Peyer's patch (tissue), 4 donors: ENCODE data around the gene PDHX. TPM values are rescaled to one million over a fixed set of nuclear protein-coding genes. Genes with fewer than 3 reads are reported as not detected.
A peak's percentile ranks its signal among the peaks of the same experiment; 100 is the strongest.
"Not testable (repeated sequence)": the region's sequence is repeated elsewhere in the genome, so short reads cannot be mapped to it uniquely, and the experiment has no call there.

Experiments
- DNase-seq, 3 donors: peaks; one replicate each; pipeline ENCODE4 v3.0.0-alpha.2; 2017 to 2019
- H3K27ac ChIP-seq, 4 donors: fragments of 200-600 bp; sonication (generic); one replicate each; pipeline ENCODE4 v1.5.1; 2016 to 2019
- H3K27me3 ChIP-seq, 2 donors: fragments of 200-600 bp; sonication (generic); one replicate each; pipeline ENCODE4 v1.5.1; 2019
- H3K36me3 ChIP-seq, 3 donors: fragments of 200-600 bp; sonication (generic); one replicate each; pipeline ENCODE4 v1.5.1; 2016 to 2019
- H3K4me1 ChIP-seq, 4 donors: fragments of 200-600 bp; sonication (generic); one replicate each; pipeline ENCODE4 v1.5.1; 2016 to 2019
- H3K4me3 ChIP-seq, 4 donors: fragments of 200-600 bp; sonication (generic); 1 replicate in 3 of 4; 2 replicates in 1 of 4; pipeline ENCODE4 v1.5.1; 2016 to 2019; ENCODE audit warnings: mild to moderate bottlenecking in 1 of 4
- H3K9me3 ChIP-seq, 4 donors: fragments of 200-600 bp; sonication (generic); one replicate each; pipeline ENCODE4 v1.5.1; 2016 to 2019; ENCODE audit warnings: mild to moderate bottlenecking in 1 of 4
- CTCF ChIP-seq, 6 experiments: fragments of 450-650 bp in 4 of 6; fragments of 200-600 bp in 2 of 6; sonication (generic) in 1 of 6; IDR thresholded peaks; one replicate each; pipeline ENCODE4 v1.5.1; 2017 to 2019; ENCODE audit warnings: antibody characterized with exemption in 6 of 6, mild to moderate bottlenecking in 3 of 6, moderate library complexity in 1 of 6
- POLR2A ChIP-seq, 2 donors: fragments of 450-650 bp; IDR thresholded peaks; one replicate each; pipeline ENCODE4 v1.5.1; 2017; ENCODE audit warnings: antibody characterized with exemption in 2 of 2, mild to moderate bottlenecking in 2 of 2, moderate library complexity in 2 of 2
- total RNA-seq, 4 donors: library from RNA; depleted of rRNA; stranded (reverse); fragments of >200 nt; gene quantifications; one replicate each; pipeline ENCODE4 v1.1.0, GENCODE V29; 2016

Gene PDHX
- total RNA-seq, 4 donors from 2014 or later: 15.4 to 87.5 (median 22.4) TPM

GRCh38 chr11:34911676-34912075 lies 4.7 kb upstream of the PDHX start:
- TF ChIP-seq CTCF (IDR thresholded peaks at IDR 0.05): no peak
- no peak for TF ChIP-seq POLR2A (IDR thresholded peaks at IDR 0.05)
- Histone ChIP-seq H3K9me3 (no peaks in the 10 kb centered on the region), H3K27me3 (no peaks in the 10 kb centered on the region), H3K36me3 (no peaks in the 10 kb centered on the region), H3K27ac (no peak overlapping the region), H3K4me3 (no peak overlapping the region), H3K4me1 (peaks cover 0 to 7% (median 0%) of the 10 kb centered on the region in 4 donors)
- DNase-seq: no peak

GRCh38 chr11:34913556-34913955 lies 2.9 kb upstream of the PDHX start:
- not testable (repeated sequence) for H3K27me3 ChIP-seq, H3K27ac ChIP-seq, H3K36me3 ChIP-seq, H3K4me3 ChIP-seq, H3K9me3 ChIP-seq, DNase-seq
- peaks cover 0 to 22% (median 3%) of the 10 kb centered on the region in 4 donors for H3K4me1 ChIP-seq

GRCh38 chr11:34915136-34916014 lies 1.0 kb upstream of the PDHX start:
- H3K4me3 ChIP-seq: peak overlapping the region; percentile 78 to 97 (median 90)
- TF ChIP-seq POLR2A (IDR thresholded peaks at IDR 0.05) (no peak), CTCF (IDR thresholded peaks at IDR 0.05) (no peak)
- no peak for DNase-seq
- peaks cover 0 to 22% (median 3%) of the 10 kb centered on the region in 4 donors for H3K4me1 ChIP-seq
- H3K27ac ChIP-seq: peak overlapping the region; percentile 93 to 97 (median 94)
- H3K27me3 ChIP-seq: no peaks in the 10 kb centered on the region
- H3K9me3 ChIP-seq: no peaks in the 10 kb centered on the region
- H3K36me3 ChIP-seq: no peaks in the 10 kb centered on the region

GRCh38 chr11:34916843-34917770 lies 689 bp downstream of the PDHX start:
- DNase-seq: no peak
- peak overlapping the region; percentile 93 to 97 (median 94) for H3K27ac ChIP-seq
- no peaks in the 10 kb centered on the region for H3K36me3 ChIP-seq
- no peaks in the 10 kb centered on the region for H3K9me3 ChIP-seq
- peaks cover 0 to 22% (median 3%) of the 10 kb centered on the region in 4 donors for H3K4me1 ChIP-seq
- no peaks in the 10 kb centered on the region for H3K27me3 ChIP-seq
- peak overlapping the region; percentile 78 to 97 (median 90) for H3K4me3 ChIP-seq
- TF ChIP-seq POLR2A (IDR thresholded peaks at IDR 0.05) (no peak), CTCF (IDR thresholded peaks at IDR 0.05) (no peak)

GRCh38 chr11:34921156-34921555 lies 4.7 kb downstream of the PDHX start:
- TF ChIP-seq POLR2A (IDR thresholded peaks at IDR 0.05) (no peak), CTCF (IDR thresholded peaks at IDR 0.05) (no peak)

More at GRCh38 chr11:34921156-34921555, 4.7 kb downstream of the PDHX start:
- Histone ChIP-seq H3K4me3 (no peak overlapping the region), H3K27me3 (no peaks in the 10 kb centered on the region), H3K9me3 (no peaks in the 10 kb centered on the region), H3K36me3 (no peaks in the 10 kb centered on the region), H3K4me1 (peaks cover 0 to 15% (median 3%) of the 10 kb centered on the region in 4 donors), H3K27ac (no peak overlapping the region)
- no peak for DNase-seq
